ENCODE results near the gene KCNN1.
A peak's percentile ranks its signal among the peaks of the same experiment; 100 is the strongest.

Gene KCNN1

GRCh38 chr19:17957149-17957849 is 9.6 kb upstream of the KCNN1 start (continued):
- TF ChIP-seq ZNF433 (tag by site-specific recombination; IDR thresholded peaks at IDR 0.05; ENCODE audit: low read depth) (no peak), HOXC10 (CRISPR knock-in tag; IDR thresholded peaks at IDR 0.05) (no peak), ZNF501 (tag by site-specific recombination; IDR thresholded peaks at IDR 0.05) (no peak), ZNF639 (tag by site-specific recombination; IDR thresholded peaks at IDR 0.05) (no peak), ZNF626 (tag by site-specific recombination; IDR thresholded peaks at IDR 0.05) (no peak), ZNF514 (tag by site-specific recombination; IDR thresholded peaks at IDR 0.05) (no peak), ZNF16 (tag by site-specific recombination; IDR thresholded peaks at IDR 0.05; ENCODE audit: low read depth) (peak; percentile 72), ZBTB10 (tag by site-specific recombination; IDR thresholded peaks at IDR 0.05) (no peak), YY2 (tag by site-specific recombination; IDR thresholded peaks at IDR 0.05) (no peak), PRDM1 (tag by site-specific recombination; IDR thresholded peaks at IDR 0.05) (peak; percentile 85), ZNF692 (tag by site-specific recombination; IDR thresholded peaks at IDR 0.05) (no peak), ZNF202 (tag by site-specific recombination; IDR thresholded peaks at IDR 0.05; ENCODE audit: borderline replicate concordance) (no peak), EGR2 (tag by site-specific recombination; IDR thresholded peaks at IDR 0.05; ENCODE audit: low read depth) (no peak), ZNF623 (tag by site-specific recombination; IDR thresholded peaks at IDR 0.05) (peak; percentile 99), GLI2 (tag by site-specific recombination; IDR thresholded peaks at IDR 0.05; ENCODE audit: borderline replicate concordance, low read depth) (no peak), ZNF366 (tag by site-specific recombination; conservative IDR thresholded peaks at IDR 0.05) (peak; percentile 84), ZBTB21 (tag by site-specific recombination; IDR thresholded peaks at IDR 0.05) (no peak), ZNF426 (tag by site-specific recombination; IDR thresholded peaks at IDR 0.05) (no peak), ZFP37 (tag by site-specific recombination; IDR thresholded peaks at IDR 0.05) (no peak), ZNF239 (tag by site-specific recombination; IDR thresholded peaks at IDR 0.05) (no peak), IKZF3 (tag by site-specific recombination; IDR thresholded peaks at IDR 0.05) (no peak), GFI1B (tag by site-specific recombination; IDR thresholded peaks at IDR 0.05) (no peak), KLF8 (tag by site-specific recombination; IDR thresholded peaks at IDR 0.05) (no peak), ZNF266 (tag by site-specific recombination; IDR thresholded peaks at IDR 0.05; ENCODE audit: low read depth) (no peak), ZNF529 (tag by site-specific recombination; IDR thresholded peaks at IDR 0.05; ENCODE audit: insufficient replicate concordance) (no peak), ZNF704 (tag by site-specific recombination; IDR thresholded peaks at IDR 0.05) (no peak)

Data from HEK293 (cell line).